Epidermal melanocyte (primary cell): ENCODE measurements around the gene SKI.

Source experiments
- DNase-seq: peaks from one replicate; pipeline ENCODE4 v3.0.0; 2011; ENCODE audit warnings: low spot score; ENCODE audit not compliant: insufficient read length

The SKI gene

DNA sequence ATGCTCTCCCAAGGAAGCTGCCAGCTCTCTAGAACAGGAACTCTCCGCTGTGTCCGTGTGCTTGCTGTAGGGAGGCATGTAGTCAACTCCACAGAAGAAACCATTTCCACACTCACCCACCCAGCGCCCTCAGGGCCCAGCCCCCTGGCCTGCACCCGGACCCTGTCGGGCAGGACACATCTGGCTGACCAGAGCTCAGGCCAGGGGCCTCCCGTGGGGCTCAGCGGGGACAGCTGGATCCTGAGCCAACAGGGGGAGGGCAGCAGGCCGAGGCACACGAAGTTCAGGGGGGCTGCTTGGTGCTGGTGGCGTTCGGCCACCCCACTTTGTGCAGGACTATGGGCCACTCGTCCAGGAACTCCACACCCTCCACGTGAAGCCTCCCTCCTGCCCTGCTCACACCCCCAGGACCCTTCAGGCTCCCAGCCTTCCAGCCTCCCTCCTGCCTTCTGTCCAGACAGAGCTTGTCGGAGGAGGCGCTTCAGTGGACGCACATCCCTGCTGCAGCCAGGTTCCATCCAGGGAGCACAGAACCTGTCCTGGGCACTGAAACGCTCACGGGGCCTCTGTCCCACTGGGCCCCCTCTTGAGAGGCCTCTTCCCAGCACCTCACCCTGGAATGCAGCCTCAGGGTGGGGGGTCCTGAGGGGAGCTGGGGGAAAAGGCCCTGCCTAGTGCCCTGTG is 18.6 kb upstream of the SKI start:
- no peak for DNase-seq

DNA sequence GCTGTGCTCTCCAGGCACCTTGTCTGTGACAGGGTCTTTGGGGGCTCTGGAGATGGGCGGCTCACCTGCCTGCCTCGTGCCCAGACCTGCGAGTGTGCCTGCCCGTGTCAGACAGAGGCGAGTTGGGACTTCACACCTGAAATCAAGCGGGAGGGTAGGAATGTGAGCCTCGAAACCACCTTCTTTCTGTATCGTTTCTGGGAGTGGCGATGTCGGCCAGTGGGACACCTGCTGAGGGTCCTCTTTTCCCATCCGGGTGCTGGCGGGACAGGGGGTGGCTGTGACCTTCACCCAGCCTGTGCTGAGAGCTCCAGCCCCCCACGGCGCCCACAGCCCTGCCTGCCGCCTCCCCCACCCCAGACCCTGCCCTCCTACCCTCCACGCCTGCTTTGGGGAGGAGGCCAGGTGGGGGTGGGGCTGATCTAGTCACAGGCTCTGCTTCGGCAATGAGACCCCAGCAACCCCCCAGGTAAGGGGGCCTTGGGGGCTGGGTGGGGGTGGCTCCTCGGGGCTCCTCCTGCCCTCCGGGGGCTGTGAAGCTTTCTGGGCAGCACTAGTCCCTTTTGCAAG is 17.9 kb upstream of the SKI start:
- DNase-seq: no peak

DNA sequence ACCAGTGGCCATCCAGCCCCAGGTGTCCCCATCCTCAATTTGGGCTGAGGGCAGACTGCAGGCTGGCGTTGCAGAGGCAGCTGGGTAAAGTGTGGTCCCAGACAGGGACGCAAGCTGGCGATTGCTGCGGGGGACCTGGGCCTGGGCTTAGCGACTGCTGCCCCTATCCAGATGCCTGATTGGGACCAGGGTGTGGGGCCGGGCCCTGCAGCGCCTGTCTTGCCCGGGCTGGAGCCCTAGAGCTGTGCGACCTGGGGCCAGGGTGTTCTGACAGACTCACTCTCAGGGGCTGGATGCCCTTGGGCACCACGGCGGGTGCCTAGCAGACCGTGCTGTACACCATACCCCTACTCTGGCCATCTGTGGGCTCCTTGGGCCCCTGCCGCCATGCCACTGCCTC is 17.3 kb upstream of the SKI start:
- DNase-seq: no peak

DNA sequence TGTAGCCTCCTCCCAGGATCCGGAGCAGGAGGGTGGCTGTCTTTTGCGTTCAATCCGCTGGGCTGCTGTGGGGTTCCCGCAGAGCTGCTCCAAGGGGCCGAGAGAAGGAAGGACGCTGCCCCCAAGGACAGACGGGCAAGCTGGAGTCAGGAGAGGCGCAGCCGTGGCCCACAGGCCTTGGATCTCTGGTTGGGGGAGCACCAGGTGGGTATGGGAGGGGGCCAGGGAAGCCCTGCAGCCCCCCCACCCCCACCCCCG is 15.9 kb upstream of the SKI start:
- DNase-seq: no peak

DNA sequence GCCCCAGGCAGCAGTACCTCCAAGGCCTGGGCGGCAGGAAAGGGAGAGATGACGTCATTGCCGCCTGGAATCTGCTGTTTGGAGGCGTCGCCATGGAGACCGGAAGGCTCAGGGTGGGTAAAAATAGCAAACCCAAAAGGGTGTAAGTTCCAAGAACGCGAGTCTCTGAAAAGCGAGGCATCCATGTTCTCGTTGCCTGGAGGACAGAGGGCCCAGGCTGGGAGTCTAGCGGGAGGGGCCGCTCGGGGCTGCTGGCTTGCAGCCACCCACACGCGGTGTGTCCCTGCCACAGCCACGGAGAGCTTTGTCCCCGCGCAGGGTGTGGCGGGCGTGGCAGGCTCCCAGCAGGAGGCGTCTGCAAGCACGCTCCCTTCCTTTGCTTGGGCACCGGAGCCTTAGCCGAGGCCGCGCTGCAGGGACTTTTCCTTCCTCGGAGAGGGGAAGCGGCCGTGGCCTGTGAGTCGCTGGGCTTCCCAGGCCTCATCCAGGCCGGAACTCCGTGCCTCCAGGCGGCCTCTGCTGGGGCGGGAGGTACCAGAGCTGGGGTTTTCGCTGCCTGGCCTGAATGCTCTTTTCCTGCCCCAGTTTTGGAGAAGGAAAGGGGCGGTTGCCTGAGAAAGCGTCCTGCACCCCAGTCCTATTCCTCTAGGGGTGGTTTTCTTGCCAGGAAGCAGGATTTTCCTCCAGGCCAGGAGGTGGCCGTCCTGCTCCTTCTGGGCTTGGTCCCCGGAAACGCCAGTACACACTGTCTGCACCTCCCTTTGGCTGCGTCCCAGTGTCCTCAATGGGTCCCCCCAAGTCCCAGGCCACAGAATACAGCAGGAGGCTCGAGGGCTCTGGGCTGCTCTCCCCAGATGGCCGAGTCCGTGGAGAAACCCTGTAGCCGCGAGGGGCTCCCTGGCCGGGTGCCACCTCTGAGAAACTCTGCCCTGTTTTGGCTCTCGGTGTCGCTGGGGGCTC is 15.3 kb upstream of the SKI start:
- peak; percentile 96 for DNase-seq

DNA sequence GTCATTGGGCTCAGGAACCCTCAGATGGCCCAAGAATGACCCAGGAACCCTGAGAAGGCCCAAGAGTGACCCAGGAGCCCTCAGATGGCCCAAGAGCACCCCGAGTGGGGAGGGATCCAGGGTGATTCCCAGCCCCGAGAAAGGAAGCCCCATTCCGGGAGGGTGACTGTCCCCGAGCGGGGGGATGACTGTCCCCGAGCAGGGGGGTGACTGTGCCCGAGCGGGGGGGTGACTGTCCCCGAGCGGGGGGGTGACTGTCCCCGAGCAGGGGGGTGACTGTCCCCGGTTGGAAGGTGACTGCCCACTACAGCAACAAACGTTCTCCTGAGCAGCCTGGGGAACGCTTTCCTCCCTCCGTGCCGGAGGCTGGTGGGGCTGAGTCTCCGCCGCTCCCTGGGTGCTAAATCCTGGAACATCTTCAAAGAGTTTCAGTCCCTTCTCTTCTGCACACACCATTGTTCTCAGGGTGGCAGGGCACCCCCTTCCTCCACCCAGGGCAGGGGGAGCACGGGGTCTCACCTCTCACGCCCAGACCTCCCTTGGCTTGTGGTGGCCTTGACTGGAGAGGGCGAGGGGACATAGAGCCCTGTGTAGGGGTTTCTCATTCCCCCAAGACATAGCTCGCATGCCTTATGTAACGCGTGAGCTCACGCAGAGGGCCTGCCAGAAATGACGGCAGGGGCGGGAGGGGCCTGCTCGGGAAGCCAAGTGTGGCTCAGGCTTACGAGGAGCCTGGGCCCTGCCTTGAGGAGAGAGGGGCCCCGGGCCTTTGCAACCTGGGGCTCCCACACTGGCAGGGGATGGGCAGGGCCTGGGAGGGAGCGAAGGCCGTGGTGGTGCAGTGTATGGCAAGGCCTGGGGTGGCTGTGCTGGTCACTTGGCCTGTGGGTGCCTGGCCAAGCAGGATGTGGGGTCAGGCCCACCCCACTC is 14.3 kb upstream of the SKI start:
- DNase-seq: peak; percentile 67

DNA sequence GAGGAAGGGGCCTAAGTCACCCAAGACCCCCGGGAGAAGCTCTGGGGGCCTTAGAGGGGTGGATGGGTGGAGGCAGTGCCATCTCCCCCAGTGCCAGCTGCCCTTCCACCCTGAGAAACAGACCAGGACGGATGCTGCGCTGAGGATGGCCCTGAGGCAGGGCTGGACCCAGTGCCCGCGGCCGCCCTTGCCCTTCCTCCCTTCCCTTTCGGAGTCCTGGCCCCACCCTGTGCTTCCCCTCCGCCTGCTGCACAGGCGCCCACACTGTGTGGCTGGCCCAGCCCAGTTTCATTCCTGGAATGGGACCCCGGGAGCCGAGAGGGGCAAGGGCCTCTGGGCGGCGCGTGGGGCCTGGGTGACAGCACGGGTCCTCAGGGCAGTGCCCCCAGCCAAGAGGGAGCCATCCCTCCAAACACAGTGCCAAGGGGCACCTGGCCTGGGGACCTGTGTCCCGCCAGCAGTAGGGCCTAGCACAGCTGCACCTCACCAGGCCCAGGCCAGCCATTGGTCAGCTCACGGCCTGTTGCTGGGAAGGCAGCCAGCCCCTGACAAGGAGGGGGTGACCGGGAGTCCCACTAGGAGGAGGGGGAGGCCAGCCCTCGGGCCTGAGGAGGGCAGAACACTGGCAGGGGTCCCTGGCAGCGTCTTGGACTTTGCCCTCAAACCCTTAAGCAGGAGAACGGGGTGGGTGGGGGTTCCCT is 13.4 kb upstream of the SKI start:
- DNase-seq: no peak

DNA sequence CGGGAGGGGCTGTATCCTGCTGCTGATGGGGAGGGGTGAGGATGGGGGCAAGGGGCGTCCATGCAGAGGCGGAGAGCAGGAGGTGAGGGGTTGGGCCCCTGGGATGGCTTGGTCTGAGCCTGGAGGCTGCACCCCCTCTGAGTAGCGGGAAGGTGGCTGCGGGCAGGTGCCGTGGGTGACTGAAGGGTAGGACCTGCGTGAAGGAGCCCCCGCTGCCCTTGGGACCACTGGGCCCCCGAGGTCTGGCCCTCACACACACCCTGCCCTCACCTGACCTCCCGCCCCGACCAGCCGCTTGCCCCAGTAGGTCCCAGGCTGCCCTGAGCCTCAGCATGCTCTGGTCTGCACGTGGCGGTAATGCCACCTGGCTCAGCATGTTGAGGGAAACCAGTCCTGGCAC is 12.8 kb upstream of the SKI start:
- no peak for DNase-seq

DNA sequence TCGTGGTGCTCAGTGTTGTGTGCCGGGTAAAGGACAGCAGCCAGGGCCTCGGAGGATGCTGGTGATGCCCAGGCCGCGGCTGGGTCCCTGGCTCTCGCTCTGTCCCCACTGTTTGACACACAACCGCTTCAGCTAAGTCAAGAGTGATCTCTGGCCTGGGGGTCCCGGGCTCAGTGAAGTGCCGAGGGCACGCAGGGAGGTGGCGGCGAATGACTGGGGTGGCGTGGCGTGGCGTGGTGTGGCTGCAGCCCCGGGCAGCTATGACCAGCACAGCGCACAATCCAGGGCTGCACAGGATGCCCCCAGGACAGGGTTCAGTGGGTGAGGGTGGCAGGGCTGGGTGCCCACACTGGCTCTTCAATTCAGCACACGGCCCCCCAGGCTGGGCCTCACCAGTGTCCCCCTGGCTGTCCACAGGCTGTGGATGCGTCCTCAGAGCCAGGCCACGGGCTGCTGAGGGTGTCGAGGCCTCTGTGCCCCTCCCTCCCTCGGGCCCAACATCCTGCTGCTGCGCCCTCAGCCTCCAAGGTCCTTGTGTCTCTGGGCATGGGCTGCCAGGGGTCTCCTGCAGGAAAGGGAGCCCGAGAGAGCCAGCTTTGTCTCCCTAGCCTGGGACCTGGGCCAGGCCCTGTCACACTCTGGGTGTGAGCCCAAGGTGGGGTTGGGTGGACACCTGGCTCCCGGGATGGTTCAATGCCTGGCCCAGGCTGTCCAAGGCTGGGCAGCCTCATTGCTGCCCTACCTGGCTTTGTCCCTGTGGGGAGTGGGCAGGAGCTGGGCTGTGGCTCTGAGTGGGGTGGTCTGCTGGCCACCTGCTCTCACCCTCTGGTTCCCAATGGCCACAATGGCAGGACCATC is 12.0 kb upstream of the SKI start:
- DNase-seq: no peak

DNA sequence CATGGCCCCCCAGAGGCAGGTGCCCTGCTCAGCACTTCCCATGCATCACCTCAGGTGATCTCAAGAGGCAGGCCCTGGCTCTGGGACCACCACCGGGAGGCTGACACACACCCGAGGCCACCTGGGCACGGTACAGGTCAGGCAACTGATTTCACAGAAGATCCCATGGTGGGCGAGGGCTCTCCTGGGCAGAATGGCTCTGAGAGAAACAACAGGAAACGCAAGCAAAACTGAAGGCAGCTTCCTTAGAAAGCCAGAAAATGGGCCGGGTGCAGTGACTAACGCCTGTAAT is 11.4 kb upstream of the SKI start:
- DNase-seq: no peak

DNA sequence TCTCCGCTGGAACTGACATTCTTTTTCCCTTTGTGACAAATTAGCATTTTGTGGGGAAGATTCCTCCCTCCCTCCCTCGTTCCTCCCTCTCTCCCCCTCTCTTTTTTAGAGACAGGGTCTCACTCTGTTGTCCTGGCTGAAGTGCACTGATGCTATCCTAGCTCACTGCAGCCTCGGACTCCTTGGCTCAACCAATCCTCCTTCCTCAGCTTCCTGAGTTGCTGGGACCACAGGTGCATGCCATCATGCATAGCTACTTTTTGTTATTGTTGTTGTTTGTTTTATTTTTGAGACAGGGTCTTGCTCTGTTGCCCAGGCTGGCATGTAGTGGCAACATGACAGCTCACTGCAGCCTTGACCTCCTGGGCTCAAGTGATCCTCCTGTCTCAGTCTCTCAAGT is 6.8 kb upstream of the SKI start:
- no peak for DNase-seq

DNA sequence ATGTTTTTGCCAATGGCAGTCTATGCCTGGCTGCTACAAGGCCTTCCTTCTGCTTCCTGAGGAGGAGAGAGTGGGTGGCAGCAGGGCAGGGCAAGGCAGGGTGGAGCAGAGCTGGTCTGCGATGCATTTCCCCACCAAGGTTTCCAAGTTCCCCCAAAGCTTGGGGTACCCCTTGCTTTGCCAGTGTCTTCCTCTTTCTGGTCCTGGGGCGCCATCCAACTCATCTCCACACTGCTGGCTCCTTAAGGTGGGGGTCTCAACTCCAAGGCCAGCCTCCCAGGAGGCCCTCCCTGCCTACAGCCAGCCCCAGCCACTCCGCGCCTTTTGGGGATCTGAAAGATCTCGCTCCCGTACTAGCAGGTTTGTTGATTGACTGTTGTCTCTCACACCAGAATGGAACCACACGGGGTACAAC is 3.9 kb upstream of the SKI start:
- no peak for DNase-seq

DNA sequence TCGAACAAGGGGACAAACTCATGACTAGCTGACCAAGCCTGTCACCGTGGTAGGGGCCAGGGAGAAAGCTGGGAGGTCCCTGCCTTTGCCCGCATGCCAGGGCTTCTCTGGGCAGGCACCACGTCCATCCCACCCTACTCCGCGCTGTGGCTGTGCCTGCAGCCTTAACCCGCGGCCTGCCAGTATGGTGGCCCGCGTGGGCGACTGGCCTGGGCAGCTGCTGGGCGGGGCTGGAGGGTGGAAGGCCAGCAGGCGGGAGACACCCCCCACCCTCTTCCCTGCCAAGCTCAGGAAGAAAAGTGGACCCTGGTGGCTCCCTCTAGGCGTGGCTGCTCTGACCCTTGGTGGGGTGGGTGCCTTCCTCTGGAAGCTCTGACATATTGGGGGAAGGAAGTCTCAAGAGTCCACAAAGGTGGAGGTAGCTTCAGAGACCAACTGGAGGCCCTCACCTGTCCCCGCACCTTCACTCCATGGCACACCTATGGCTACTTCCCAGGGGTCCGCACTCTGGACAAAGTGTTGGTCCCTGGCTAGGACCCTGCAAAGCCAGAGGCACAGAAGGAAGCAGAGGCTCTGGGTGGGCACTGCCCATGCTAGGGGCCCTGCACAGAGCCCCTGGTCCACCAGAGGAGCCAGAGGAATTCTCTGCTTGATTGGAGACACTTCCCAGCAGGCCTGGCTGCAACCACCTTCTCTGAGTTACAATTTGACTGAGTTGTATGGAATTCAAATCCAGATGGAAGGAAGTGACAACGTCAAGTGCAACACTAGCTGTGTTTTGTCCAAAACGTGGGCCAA is 3.3 kb upstream of the SKI start:
- DNase-seq: no peak

DNA sequence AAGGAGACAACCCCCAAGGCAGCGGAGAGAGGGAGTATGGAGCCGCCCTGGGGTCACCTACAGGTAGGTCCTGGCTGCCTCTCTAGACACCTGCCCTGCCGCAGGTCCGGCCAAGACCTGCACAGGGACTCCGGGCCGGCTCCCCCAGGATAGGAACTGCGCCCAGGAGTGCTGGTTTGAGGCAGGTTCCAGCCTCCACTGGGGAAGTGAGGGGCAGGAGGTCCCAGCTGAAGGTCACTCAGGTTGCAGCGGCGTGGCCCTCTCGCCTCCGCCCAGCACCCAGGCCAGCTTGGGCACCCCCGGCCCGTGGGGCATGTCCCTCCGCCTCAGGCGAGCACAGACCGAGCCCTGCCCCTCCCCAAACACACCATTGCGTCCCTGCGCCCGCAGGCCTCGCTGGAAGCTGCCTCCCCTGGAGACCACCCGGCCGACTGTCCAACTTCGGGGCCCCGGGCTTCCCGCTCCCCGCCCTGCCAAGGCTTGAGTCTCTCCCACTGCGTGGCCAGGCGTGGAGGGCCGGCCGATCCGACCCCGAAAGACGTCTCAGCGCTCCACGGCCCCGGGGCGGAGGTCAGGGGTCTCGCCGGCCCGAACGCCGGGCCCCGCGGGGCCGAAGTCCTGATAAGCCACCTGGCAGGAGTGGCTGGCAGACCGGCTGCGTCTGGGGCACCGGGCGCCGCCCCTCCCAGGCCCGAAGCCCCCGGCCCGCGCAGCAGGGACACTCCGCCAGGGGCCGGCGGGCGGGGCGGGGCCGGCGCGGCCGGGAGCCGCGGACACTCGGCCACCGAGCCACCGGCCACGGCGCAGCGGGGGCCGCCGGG is 1.4 kb upstream of the SKI start:
- no peak for DNase-seq

DNA sequence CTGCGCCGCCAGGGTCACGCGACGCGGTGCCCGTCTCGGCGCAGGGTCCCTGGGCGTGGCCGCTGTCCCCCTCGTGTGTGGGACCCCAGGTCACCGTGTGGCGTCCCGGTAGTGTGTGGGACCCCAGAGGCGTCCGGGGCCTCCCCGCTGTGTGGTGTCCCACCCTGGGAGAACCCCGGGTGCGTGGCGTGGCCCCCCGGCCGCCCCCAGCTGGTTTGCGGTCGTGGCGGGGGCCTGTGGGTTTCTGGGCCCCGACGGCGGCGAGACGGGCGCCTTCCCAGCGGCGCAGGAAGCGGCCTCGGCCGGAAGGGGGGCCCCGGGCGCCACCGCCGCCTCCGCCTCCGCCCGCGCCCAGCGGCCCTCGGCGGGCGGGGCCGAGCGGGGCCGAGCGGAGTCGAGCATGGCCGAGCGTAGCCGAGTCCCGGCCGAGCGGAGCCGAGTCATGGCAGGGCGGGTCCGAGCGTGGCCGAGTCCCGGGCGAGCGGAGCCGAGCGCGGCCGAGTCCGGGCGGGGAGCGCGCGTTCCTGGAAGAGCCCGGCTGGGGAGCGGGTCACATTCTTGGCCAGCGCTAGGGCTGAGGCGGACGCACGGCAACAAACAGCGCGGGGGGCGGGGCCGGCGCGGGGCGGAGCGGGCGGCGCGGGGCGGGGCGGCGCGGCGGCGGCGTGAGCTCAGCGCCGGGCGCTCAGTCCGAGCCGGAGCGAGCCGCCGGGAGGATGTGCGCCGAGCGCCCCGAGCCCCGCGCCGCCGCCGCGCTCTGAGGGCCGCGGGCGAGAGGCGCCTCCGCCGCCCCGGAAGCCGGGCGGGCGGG is 568 bp upstream of the SKI start:
- peak; percentile 99 for DNase-seq

DNA sequence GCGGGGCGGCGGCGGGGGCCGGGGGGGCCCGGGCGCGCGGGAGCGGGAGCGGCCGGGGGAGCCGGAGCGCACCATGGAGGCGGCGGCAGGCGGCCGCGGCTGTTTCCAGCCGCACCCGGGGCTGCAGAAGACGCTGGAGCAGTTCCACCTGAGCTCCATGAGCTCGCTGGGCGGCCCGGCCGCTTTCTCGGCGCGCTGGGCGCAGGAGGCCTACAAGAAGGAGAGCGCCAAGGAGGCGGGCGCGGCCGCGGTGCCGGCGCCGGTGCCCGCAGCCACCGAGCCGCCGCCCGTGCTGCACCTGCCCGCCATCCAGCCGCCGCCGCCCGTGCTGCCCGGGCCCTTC is 546 bp downstream of the SKI start:
- DNase-seq: no peak

DNA sequence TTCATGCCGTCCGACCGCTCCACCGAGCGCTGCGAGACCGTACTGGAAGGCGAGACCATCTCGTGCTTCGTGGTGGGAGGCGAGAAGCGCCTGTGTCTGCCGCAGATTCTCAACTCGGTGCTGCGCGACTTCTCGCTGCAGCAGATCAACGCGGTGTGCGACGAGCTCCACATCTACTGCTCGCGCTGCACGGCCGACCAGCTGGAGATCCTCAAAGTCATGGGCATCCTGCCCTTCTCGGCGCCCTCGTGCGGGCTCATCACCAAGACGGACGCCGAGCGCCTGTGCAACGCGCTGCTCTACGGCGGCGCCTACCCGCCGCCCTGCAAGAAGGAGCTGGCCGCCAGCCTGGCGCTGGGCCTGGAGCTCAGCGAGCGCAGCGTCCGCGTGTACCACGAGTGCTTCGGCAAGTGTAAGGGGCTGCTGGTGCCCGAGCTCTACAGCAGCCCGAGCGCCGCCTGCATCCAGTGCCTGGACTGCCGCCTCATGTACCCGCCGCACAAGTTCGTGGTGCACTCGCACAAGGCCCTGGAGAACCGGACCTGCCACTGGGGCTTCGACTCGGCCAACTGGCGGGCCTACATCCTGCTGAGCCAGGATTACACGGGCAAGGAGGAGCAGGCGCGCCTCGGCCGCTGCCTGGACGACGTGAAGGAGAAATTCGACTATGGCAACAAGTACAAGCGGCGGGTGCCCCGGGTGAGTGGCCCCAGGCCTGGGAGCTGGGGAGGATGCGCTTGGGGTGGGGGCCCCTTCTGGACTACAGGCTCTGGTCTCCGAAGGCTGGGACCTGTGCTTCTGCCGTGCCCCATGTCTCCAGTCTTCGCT is 1.1 kb downstream of the SKI start:
- peak; percentile 69 for DNase-seq
